ENCODE results near the gene LALBA.

DNA sequence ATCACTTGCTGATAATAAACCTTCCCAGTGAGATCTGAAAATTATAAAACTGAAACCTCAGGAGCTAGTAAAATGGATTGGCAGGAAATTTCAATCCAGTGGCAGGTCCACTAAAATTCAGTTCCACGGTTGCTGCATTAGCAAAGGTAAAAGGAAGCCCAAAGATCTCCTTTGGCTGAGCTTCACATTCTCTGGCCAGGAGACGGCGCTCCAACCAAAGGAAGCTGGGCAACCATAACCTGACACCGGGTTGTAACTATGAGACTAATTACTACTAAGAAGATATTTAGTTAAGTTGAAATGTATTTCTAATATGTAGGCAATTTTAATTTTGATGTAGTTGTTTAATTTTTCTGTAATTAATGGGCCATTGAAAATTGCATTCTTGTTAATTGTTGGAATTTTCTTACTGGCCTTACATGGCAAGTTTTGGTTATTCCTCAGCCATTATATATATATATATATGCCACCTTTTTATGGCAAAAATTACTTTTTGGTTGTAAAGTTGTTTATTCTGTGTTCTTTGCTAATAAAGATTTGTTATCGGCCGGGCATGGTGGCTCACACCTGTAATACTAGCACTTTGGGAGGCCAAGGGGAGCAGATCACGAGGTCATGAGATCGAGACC is 27.4 kb downstream of the LALBA start:
- TF ChIP-seq, protein P1, sequence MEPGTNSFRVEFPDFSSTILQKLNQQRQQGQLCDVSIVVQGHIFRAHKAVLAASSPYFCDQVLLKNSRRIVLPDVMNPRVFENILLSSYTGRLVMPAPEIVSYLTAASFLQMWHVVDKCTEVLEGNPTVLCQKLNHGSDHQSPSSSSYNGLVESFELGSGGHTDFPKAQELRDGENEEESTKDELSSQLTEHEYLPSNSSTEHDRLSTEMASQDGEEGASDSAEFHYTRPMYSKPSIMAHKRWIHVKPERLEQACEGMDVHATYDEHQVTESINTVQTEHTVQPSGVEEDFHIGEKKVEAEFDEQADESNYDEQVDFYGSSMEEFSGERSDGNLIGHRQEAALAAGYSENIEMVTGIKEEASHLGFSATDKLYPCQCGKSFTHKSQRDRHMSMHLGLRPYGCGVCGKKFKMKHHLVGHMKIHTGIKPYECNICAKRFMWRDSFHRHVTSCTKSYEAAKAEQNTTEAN (CRISPR knock-in tag; IDR thresholded peaks at IDR 0.05) = no peak
- TF ChIP-seq ESRRA (CRISPR knock-in tag; IDR thresholded peaks at IDR 0.05; ENCODE audit: borderline replicate concordance) = no peak
- TF ChIP-seq, protein P2, sequence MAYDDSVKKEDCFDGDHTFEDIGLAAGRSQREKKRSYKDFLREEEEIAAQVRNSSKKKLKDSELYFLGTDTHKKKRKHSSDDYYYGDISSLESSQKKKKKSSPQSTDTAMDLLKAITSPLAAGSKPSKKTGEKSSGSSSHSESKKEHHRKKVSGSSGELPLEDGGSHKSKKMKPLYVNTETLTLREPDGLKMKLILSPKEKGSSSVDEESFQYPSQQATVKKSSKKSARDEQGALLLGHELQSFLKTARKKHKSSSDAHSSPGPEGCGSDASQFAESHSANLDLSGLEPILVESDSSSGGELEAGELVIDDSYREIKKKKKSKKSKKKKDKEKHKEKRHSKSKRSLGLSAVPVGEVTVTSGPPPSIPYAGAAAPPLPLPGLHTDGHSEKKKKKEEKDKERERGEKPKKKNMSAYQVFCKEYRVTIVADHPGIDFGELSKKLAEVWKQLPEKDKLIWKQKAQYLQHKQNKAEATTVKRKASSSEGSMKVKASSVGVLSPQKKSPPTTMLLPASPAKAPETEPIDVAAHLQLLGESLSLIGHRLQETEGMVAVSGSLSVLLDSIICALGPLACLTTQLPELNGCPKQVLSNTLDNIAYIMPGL (CRISPR knock-in tag; IDR thresholded peaks at IDR 0.05) = no peak
- no peak for TF ChIP-seq FOXJ3 (CRISPR knock-in tag; IDR thresholded peaks at IDR 0.05; ENCODE audit: borderline replicate concordance)
- TF ChIP-seq HMGA2 (CRISPR knock-in tag; IDR thresholded peaks at IDR 0.05) = no peak
- TF ChIP-seq, protein P3, sequence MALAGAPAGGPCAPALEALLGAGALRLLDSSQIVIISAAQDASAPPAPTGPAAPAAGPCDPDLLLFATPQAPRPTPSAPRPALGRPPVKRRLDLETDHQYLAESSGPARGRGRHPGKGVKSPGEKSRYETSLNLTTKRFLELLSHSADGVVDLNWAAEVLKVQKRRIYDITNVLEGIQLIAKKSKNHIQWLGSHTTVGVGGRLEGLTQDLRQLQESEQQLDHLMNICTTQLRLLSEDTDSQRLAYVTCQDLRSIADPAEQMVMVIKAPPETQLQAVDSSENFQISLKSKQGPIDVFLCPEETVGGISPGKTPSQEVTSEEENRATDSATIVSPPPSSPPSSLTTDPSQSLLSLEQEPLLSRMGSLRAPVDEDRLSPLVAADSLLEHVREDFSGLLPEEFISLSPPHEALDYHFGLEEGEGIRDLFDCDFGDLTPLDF (CRISPR knock-in tag; IDR thresholded peaks at IDR 0.05) = no peak
- no peak for TF ChIP-seq FOXK1 (CRISPR knock-in tag; IDR thresholded peaks at IDR 0.05)
- TF ChIP-seq KAT7 (CRISPR knock-in tag; IDR thresholded peaks at IDR 0.05; ENCODE audit: borderline replicate concordance) = no peak
- TF ChIP-seq, protein P4, sequence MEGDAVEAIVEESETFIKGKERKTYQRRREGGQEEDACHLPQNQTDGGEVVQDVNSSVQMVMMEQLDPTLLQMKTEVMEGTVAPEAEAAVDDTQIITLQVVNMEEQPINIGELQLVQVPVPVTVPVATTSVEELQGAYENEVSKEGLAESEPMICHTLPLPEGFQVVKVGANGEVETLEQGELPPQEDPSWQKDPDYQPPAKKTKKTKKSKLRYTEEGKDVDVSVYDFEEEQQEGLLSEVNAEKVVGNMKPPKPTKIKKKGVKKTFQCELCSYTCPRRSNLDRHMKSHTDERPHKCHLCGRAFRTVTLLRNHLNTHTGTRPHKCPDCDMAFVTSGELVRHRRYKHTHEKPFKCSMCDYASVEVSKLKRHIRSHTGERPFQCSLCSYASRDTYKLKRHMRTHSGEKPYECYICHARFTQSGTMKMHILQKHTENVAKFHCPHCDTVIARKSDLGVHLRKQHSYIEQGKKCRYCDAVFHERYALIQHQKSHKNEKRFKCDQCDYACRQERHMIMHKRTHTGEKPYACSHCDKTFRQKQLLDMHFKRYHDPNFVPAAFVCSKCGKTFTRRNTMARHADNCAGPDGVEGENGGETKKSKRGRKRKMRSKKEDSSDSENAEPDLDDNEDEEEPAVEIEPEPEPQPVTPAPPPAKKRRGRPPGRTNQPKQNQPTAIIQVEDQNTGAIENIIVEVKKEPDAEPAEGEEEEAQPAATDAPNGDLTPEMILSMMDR (IDR thresholded peaks at IDR 0.05) = no peak
